GM18517 (cell line): Measurements from ENCODE around the gene WEE1.
A peak's percentile ranks its signal among the peaks of the same experiment; 100 is the strongest.
"Not testable (repeated sequence)": the region's sequence is repeated elsewhere in the genome, so short reads cannot be mapped to it uniquely, and the experiment has no call there.

ENCODE experiments used
- ATAC-seq: cut with Tn5 transposase; IDR thresholded peaks from one replicate; pipeline ENCODE4 v1.9.1; 2021; ENCODE audit warnings: mild to moderate bottlenecking, moderate library complexity; ENCODE audit not compliant: unreplicated experiment

WEE1 gene

DNA sequence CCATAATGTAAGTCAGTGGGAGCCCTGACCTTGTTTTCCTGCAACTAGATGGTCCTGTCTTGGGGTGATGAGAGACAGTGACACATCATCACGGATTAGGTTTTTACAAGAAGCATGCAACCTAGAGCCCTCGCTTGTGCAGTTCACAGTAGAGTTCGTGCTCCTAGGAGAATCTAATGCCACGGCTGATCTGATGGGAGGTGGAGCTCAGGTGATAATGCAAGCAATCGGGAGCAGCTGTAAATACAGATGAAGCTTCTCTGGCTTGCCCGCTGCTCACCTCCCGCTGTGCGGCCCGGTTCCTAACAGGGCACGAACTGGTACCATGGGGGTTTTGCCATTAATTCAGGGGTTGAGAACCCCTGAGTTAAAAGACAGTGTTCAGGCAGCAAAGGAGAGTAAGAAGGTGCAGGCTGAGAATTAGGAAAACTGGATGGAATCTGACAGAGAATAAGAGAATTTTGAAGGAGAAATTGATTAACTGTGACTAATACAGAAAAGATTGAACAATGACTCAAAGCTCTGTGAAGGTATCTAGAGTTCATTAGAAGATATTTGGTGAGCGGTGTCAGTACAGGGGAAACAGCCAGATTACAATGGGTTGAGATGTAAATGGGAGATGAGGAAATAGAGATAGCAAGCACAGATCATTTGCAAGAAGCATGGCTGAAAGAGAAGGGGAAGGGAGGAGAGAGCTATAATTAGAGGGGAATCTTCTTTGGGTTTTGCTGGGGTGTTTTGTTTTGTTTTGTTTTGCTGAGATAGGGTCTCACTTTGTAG is 21.0 kb downstream of the WEE1 start:
- no peak for ATAC-seq

GRCh38 chr11:9596926-9597464 is 23.5 kb downstream of the WEE1 start:
- ATAC-seq: no peak

DNA sequence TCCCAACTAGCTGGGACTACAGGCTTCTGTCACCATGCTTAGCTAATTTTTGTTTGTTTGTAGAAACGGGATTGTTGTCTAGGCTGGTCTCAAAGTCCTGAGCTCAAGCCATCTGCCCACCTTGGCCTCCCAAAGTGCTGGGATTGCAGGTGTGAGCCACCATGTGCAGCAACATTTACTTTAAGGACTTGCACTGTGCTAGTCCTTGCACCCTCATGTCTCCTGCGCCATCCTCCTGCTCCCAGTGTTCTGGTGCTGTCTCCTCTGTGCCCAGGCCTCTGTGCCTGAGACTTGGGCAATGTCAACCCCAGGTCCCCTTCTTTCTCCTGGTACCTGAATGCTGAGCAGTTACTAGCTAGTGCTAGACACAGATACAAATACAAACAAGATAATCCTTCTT is 26.7 kb downstream of the WEE1 start:
- no peak for ATAC-seq

GRCh38 chr11:9600644-9601036 is 27.2 kb downstream of the WEE1 start:
- peak; percentile 43 for ATAC-seq

DNA sequence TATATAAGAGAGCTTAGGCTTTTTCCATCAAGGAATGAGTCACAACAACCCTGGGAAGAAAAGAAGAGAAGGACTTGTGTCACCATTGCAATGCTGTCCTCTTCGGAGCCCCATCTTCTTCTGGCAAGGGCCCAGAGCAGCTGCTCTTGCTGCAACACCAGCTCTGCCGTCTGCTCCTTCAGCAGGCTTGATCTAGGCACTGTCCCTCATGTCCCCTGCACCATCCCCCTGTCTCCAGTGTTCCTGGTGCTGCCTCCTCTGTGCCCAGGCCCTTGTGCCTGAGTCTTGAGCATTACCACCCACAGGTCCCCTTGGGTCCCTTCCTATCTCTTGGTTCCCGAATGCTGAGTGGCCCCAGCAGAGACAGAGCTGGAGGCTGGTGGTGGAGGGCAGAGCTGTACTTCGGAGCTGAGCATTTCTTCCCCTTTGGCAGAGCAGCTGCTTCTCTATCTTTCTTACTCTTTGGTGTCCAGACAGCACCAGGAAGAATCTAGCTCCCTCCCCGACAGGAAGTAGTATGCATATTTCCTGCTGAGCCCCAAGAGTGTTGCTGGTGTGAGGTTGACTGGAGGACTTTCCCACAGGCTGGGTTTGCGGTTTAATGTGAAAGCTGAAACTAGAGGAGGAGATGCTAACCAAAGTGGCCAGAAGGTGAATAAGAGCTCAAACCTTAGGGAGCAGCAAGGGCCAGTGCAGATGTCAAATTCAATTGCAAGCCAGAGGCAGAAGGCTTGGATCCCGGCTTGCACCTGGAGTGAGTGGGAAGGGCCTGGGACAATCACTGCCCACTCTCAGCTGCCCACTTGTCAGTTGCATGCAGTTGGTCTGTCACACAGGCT is 27.8 kb downstream of the WEE1 start:
- ATAC-seq: peak; percentile 87

DNA sequence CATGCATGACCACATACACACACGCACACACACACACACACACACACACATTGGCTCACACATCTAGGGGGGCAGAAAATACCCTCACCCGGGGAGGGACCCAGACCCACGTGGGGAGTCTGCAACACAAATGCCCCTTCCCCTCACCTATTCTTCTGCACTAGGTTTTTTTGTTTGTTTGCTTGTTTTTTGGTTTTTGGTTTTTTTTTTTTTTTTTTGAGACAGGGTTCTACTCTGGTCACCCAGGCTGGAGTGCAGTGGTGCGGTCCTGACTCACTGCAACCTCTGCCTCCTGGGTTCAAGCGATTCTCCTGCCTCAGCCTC is 28.4 kb downstream of the WEE1 start:
- no peak for ATAC-seq

- ATAC-seq: not testable (repeated sequence)
Observed at GRCh38 chr11:9603214-9603613, 29.7 kb downstream of the WEE1 start.

DNA sequence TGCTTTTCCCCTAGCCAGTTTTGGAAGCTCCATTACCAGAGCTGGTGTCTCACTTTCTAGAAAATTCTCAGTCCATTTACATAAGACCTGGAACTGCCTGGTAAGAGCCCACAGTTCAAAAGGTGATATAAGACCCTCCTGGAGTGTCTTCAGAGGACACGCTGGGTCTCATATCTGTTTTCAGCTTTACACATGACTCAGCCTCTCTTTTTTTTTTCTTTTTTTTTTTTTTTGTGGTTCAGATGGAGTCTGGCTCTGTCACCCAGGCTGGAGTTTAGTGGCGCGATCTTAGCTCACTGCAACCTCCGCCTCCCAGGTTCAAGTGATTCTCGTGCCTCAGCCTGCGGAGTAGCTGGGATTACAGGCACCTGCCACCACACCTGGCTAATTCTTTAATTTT is 30.7 kb downstream of the WEE1 start:
- no peak for ATAC-seq

DNA sequence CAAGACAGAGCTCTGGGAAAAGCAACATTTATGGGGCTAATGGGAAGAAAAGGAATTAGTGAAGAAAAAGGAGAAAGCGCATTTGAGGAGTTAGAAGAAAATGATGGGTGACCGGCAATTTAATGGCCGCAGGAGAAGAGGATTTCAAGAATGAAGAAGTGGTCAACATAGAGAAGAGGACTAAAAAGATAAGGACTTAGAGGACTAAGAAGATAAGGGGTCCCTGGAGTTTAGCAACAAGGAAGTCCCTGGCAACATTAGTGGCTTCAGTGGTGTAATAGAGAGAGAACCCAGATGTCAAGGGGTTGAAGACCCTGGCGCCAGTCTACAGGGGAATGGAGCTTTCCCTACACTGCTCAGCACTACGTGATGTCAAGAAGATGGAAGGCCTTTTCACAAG is 32.3 kb downstream of the WEE1 start:
- no peak for ATAC-seq

DNA sequence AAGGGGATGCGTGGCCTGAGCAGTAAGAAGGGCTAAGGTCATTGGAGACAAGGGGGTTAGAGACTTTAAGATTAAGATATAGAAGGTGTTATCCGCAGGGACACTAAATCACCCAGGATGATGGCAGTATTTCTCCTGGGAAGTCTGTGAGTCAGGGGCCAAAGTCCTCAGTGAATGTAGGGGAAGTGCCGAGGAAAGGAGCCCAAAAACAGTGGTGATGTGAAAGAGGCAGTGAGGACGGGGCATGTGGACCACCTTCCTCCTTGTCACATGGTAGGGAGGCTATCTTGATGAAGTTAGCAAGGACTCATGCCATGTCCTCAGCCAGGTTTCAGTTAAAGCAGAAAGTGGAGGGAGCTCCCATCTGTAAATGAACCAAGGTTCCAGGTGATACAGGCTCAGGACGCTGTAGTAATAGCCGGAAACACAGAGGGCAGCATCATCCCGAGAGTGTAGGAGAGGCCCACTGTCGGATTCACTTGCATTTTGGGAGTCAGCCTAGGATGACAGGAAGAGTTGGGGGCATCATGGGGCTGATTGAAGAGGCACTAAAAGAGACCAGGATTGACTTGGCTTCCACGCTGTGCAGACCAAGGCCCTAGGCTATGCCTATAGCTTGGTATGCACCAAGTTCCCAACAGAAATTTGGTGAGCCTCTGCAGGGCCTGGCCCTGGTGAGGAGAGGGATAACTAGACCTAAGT is 33.5 kb downstream of the WEE1 start:
- ATAC-seq: no peak

GRCh38 chr11:9607511-9607899 is 34.0 kb downstream of the WEE1 start:
- ATAC-seq: no peak

- ATAC-seq: no peak
Observed at GRCh38 chr11:9609002-9609759, 35.7 kb downstream of the WEE1 start.

DNA sequence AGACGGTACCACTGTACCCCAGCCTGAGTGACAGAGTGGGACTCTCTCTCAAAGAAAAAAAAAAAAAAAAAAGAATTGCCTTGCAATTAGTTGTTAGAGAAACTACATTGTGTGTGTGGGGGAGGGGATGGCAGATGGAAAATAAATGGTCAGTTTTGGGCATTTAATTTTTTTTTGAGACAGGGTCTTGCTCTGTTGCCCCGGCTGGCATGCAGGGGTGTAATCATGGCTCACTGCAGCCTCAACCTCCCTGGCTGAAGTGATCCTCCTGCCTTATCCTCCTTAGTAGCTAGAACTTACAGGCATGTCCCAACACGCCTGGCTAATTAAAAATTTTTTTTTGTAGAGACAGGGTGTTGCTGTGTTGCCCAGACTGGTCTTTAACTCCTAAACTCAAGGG is 36.4 kb downstream of the WEE1 start:
- no peak for ATAC-seq

DNA sequence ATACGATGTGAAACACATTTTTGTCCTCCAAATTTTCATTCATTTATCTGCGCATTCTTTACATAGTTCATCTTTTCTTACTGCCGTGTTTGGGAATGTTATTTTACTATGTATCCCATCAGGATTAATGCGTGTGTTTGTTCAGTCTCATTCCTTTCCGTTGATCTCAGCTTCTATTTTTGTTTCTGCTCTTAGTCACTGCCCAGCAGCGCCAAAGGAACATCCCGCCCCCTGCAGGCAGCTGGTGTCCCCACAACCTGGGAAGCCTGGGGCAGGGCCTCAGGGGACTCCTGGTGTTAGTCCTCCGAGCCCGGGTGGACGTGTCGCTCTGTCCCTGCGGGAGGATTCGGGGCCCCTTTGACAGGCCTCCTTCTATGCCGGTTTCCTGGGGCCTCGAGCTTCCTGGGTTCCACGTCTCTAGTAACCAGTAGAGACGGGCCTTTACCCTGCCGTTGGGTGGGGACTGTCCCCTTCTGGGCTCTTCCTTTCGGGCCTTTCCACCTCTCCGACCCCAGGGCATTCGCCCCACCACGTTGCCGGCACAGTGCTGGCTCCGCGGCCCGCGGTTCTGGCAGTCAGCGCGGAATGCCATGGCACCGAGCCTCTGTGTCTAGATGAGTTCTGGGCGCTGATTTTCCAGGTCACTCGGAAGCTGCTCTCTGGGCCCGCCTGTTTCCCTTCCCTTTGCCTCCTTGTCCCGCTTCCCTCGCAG is 39.8 kb downstream of the WEE1 start:
- ATAC-seq: peak; percentile 32

GRCh38 chr11:9613830-9614762 is 40.6 kb downstream of the WEE1 start:
- peak; percentile 66 for ATAC-seq

DNA sequence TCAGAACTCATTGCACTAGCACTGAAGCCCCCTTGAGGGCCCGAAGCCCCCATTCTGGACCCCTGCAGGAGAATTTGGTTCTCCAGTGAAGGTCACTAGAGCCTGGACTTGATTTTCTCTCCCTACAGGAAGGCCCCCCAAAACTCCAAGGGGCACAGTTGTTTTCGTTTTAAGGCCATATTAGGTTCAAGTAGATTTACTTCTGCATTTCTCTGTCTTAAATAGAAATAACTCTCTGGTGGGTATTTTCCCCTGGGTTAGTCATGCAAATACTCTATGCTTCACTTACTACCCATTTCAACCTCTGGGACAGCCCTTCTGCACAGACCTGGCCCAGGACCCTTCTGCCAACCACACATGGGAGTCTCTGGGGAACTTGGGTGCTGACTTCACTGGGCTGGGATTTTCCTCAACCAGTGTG is 41.6 kb downstream of the WEE1 start:
- ATAC-seq: peak; percentile 60

- no peak for ATAC-seq
Observed at GRCh38 chr11:9616042-9616675, 42.7 kb downstream of the WEE1 start.

DNA sequence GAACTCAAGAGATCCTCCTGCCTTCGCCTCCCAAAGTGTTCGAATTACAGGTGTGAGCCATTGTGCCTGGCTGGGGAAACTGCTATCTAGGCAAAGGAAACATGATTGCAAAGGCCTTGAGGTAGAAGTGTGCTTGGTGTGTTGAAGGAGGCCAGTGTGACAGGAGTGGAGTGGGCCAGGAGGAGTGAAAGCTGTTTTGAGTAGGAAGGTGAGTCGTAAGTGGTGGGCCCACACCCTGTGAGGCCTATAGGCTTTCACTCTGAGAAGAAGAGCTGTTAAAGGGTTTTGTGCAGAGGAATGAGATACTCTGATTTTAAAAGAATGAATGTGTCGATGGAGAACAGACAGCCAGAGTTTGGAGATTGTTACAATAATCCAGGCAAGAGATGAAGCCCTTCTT is 43.4 kb downstream of the WEE1 start:
- ATAC-seq: no peak

DNA sequence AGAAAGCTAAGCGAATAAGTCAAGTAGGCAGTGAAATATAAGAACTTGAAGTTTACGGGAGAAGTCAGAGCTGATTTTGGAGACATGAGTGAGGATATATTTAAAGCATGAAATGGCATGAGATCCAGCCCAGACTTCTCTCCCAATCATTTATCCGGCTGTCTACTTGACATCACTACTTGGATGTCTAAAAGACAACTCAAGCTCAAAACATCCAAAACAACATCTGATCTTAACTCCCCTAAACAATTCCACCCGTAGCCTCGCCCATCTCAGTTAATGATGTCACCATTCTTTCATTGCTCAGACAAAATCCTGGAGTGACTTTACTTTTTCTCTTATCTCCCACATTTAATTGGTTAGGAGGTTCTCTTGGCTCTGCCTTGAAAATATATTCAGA is 44.5 kb downstream of the WEE1 start:
- ATAC-seq: no peak
